RWPE2 (cell line): ENCODE measurements around the gene HDAC8.

ENCODE experiments used
- ATAC-seq: fragments of 200-7000 bp; cut with Tn5 transposase; 3 replicates; pipeline ENCODE4 v1.9.1; 2021; ENCODE audit warnings: low read depth
- DNase-seq: peaks from one replicate; pipeline ENCODE4 v3.0.0-alpha.2; 2020; ENCODE audit warnings: low spot score
- H3K27ac ChIP-seq: fragments of 450-650 bp; 2 replicates; pipeline ENCODE4 v1.5.1; 2017; ENCODE audit warnings: mild to moderate bottlenecking; ENCODE audit not compliant: poor library complexity, severe bottlenecking
- H3K27me3 ChIP-seq: fragments of 250-450 bp; sonication (Bioruptor Pico); 2 replicates; pipeline ENCODE4 v1.5.1; 2021; ENCODE audit warnings: mild to moderate bottlenecking, moderate library complexity; ENCODE audit not compliant: insufficient read depth, poor library complexity, severe bottlenecking
- H3K36me3 ChIP-seq: fragments of 250-450 bp; sonication (Bioruptor Pico); 2 replicates; pipeline ENCODE4 v1.5.1; 2020; ENCODE audit warnings: low read depth, mild to moderate bottlenecking, moderate library complexity
- H3K4me1 ChIP-seq: fragments of 250-450 bp; sonication (Bioruptor Pico); 2 replicates; pipeline ENCODE4 v1.5.1; 2021; ENCODE audit warnings: mild to moderate bottlenecking, moderate library complexity; ENCODE audit not compliant: insufficient read depth, poor library complexity, severe bottlenecking
- H3K4me3 ChIP-seq: fragments of 250-450 bp; sonication (Bioruptor Pico); 2 replicates; pipeline ENCODE4 v1.5.1; 2021; ENCODE audit warnings: mild to moderate bottlenecking, moderate library complexity; ENCODE audit not compliant: severe bottlenecking
- H3K9me3 ChIP-seq: fragments of 250-450 bp; sonication (Bioruptor Pico); 2 replicates; pipeline ENCODE4 v1.5.1; 2021; ENCODE audit warnings: mild to moderate bottlenecking, moderate library complexity; ENCODE audit not compliant: severe bottlenecking
- TF ChIP-seq, protein P1 (sequence below): fragments of 450-650 bp; IDR thresholded peaks from one replicate; pipeline ENCODE4 v1.5.1; 2017; ENCODE audit warnings: mild to moderate bottlenecking, moderate library complexity; ENCODE audit not compliant: poor library complexity, severe bottlenecking

Gene HDAC8

DNA sequence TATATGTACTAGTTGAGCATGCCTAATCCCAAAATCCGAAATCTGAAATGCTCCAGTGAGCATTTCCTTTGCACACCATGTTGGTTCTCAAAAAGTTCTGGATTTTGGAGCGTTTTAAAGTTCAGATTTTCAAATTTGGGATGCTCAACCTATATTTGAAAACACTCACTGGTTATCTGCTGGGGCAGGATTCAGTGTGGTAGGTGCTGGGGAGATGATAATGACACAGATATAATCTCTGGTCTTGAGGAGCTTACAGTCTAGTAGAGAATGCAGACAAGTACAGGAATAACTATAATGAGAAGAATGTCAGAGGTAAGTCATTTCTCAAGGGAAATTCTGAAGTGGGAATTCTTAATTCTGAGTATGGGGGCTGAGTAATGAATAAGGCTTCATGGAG is 207.5 kb downstream of the HDAC8 start:
- H3K4me1 ChIP-seq, result no peaks in the 10 kb centered on the region
- TF ChIP-seq, protein P1, sequence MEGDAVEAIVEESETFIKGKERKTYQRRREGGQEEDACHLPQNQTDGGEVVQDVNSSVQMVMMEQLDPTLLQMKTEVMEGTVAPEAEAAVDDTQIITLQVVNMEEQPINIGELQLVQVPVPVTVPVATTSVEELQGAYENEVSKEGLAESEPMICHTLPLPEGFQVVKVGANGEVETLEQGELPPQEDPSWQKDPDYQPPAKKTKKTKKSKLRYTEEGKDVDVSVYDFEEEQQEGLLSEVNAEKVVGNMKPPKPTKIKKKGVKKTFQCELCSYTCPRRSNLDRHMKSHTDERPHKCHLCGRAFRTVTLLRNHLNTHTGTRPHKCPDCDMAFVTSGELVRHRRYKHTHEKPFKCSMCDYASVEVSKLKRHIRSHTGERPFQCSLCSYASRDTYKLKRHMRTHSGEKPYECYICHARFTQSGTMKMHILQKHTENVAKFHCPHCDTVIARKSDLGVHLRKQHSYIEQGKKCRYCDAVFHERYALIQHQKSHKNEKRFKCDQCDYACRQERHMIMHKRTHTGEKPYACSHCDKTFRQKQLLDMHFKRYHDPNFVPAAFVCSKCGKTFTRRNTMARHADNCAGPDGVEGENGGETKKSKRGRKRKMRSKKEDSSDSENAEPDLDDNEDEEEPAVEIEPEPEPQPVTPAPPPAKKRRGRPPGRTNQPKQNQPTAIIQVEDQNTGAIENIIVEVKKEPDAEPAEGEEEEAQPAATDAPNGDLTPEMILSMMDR, result no peak

DNA sequence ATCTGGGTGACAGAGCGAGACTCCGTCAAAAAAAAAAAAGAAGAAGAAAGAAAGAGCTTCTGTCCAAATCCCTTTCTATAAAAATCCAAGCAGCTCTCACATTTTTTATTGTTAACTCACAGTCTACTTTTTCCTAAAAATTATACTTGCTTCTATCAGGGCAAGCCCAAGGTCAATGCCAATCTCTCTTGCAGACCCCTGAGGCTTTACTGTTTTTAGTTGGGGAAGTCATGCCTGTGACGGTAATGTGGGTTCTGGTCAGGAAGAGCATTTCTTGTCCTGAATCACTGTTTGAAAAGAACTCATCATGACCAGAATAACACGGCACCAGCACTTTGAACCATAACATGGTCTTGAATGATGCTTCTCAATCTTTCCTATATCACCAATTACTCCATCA is 212.3 kb downstream of the HDAC8 start:
- Histone ChIP-seq H3K27ac (no peak overlapping the region), H3K27me3 (no peaks in the 10 kb centered on the region), H3K4me1 (peaks cover 3% of the 10 kb centered on the region), H3K36me3 (no peaks in the 10 kb centered on the region), H3K4me3 (no peak overlapping the region), H3K9me3 (no peaks in the 10 kb centered on the region)
- DNase-seq (no peak), ATAC-seq (no peak)
- TF ChIP-seq, protein P1, result no peak

More for the DNA sequence above, 207.5 kb downstream of the HDAC8 start:
- Histone ChIP-seq H3K27ac (no peak overlapping the region), H3K27me3 (no peaks in the 10 kb centered on the region), H3K4me3 (no peak overlapping the region), H3K36me3 (no peaks in the 10 kb centered on the region), H3K9me3 (no peaks in the 10 kb centered on the region)
- ATAC-seq, result no peak
- no peak for DNase-seq

DNA sequence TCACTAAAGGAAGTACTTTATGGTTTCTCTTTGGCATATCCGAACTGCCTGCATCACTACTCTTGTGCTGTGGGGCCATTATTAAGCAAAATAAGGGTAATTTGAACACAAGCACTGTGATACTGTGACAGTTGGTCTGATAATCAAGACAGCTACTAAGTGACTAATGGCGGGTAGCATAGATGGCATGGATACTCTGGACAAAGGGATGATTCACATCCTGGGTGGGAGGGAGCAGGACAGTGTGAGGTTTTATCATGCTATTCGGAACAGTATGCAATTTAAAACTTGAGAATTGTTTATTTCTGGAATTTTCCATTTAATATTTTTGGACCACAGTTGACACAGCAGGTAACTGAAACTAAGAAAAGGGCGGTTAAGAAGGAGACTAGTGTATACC is 214.3 kb downstream of the HDAC8 start:
- peak; percentile 90 for ATAC-seq
- H3K4me3 ChIP-seq, result no peak overlapping the region
- TF ChIP-seq, protein P1, result no peak
- peaks cover 3% of the 10 kb centered on the region for H3K4me1 ChIP-seq
- no peaks in the 10 kb centered on the region for H3K9me3 ChIP-seq
- no peaks in the 10 kb centered on the region for H3K27me3 ChIP-seq
- H3K27ac ChIP-seq, result no peak overlapping the region
- H3K36me3 ChIP-seq, result no peaks in the 10 kb centered on the region
- DNase-seq, result no peak

DNA sequence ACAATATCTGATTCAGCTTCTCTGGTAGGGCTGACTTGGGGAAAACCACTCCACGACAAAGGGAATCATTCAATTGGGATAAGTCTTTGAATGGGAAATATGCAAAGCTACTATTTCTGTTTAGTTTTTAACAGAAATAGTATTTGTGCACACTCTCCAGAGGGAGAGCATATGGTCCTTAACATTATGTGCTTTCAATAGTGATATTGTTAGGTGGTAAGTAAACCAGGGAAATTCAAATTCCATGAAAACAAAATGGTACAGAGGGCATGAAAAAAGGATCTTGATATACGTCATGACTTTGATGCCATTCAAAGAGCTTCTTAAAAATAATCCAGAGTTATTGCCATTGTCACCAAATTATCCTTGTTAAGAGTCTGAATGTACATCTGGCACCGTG is 219.9 kb downstream of the HDAC8 start:
- Histone ChIP-seq H3K27ac (no peak overlapping the region), H3K4me1 (no peaks in the 10 kb centered on the region), H3K4me3 (no peak overlapping the region), H3K36me3 (no peaks in the 10 kb centered on the region), H3K27me3 (no peaks in the 10 kb centered on the region), H3K9me3 (no peaks in the 10 kb centered on the region)
- TF ChIP-seq, protein P1, result no peak
- ATAC-seq (no peak), DNase-seq (no peak)

DNA sequence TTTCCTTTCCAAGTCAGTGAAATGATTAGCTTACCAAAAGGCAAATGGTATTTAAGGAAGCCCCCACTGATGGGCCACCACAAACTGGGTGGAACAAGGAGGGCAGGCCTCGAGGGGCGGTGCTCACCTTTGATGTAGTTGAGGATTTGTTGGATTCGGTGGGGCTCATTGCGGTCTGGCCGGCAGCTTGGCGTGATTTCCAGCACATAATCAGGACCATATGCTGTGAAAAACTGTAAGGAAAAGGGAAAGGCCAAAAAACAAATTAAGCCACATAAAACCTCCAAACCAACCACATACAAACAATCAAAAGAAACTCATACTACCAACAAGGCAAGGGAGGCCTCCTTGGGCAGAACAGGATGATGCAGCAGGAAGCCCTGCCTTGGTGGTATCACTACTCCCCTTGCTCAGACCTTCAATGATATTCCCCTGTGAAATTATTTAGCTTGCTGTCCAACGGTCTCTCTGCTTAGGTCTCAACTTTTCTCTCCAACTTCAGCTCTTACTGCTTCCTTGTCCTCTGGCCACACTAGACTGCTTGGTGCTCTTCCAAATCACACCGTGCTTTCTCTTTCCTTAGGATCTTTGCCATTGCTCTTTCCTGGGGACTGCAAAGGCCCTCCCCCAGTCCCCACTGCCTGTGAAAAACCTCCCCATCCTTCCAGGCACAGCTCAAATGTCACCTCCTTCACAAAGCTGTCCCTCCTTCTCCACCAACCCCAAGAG is 220.9 kb downstream of the HDAC8 start:
- ATAC-seq (no peak), DNase-seq (no peak)
- TF ChIP-seq, protein P1, result no peak
- Histone ChIP-seq H3K36me3 (no peaks in the 10 kb centered on the region), H3K27ac (no peak overlapping the region), H3K4me1 (no peaks in the 10 kb centered on the region), H3K4me3 (no peak overlapping the region), H3K9me3 (no peaks in the 10 kb centered on the region), H3K27me3 (no peaks in the 10 kb centered on the region)
